BJ (cell line): Measurements from ENCODE around the gene GLT1D1. TPM values are rescaled to one million over a fixed set of nuclear protein-coding genes. Genes with fewer than 3 reads are reported as not detected.

Source experiments
- CTCF ChIA-PET: fragments of 350-600 bp; formaldehyde crosslinking; extraction: SDS; loops from one replicate; lab custom pipeline; 2021; ENCODE audit warnings: antibody characterized with exemption, inconsistent platforms; lab: Yijun Ruan, JAX
- POLR2A ChIA-PET: fragments of 300-600 bp; sonication (Branson Sonifier 250); formaldehyde crosslinking; extraction: SDS; loops from one replicate; lab custom pipeline; 2021; ENCODE audit warnings: antibody characterized with exemption; lab: Charles Lee
- DNase-seq: peaks from one replicate; pipeline ENCODE4 v3.0.0-alpha.2; 2011; ENCODE audit warnings: low read depth
- H3K27me3 ChIP-seq: 2 replicates; pipeline ENCODE4 v1.6.0; 2011; ENCODE audit warnings: low read length; ENCODE audit not compliant: control insufficient read depth, insufficient read depth
- H3K36me3 ChIP-seq: 2 replicates; pipeline ENCODE4 v1.5.1; 2011; ENCODE audit warnings: low read length; ENCODE audit not compliant: control insufficient read depth, insufficient read depth
- H3K4me3 ChIP-seq: 2 replicates; pipeline ENCODE4 v1.5.1; 2011; ENCODE audit warnings: low read depth, mild to moderate bottlenecking, control low read depth, low read length
- polyA plus RNA-seq: library from polyadenylated mRNA; depleted of rRNA; stranded (reverse); fragments of >200 nt; gene quantifications from 2 replicates; pipeline ENCODE4 v1.2.3, GENCODE V29; 2011
- TF ChIP-seq, protein P1 (sequence below): IDR thresholded peaks from 2 replicates; pipeline ENCODE4 v1.5.1; 2011; ENCODE audit warnings: low read depth, mild to moderate bottlenecking, control low read depth, inconsistent platforms, low read length, moderate library complexity; ENCODE audit not compliant: insufficient read depth

Gene GLT1D1
- polyA plus RNA-seq, 1 experiment = not detected

GRCh38 chr12:128861226-128862016, 8.1 kb downstream of the GLT1D1 start:
- Histone ChIP-seq H3K36me3 (no peaks in the 10 kb centered on the region), H3K4me3 (no peak overlapping the region), H3K27me3 (no peaks in the 10 kb centered on the region)
- DNase-seq = no peak
- POLR2A ChIA-PET = no interaction called here
- TF ChIP-seq, protein P1, sequence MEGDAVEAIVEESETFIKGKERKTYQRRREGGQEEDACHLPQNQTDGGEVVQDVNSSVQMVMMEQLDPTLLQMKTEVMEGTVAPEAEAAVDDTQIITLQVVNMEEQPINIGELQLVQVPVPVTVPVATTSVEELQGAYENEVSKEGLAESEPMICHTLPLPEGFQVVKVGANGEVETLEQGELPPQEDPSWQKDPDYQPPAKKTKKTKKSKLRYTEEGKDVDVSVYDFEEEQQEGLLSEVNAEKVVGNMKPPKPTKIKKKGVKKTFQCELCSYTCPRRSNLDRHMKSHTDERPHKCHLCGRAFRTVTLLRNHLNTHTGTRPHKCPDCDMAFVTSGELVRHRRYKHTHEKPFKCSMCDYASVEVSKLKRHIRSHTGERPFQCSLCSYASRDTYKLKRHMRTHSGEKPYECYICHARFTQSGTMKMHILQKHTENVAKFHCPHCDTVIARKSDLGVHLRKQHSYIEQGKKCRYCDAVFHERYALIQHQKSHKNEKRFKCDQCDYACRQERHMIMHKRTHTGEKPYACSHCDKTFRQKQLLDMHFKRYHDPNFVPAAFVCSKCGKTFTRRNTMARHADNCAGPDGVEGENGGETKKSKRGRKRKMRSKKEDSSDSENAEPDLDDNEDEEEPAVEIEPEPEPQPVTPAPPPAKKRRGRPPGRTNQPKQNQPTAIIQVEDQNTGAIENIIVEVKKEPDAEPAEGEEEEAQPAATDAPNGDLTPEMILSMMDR = no peak
- CTCF ChIA-PET = no interaction called here

DNA sequence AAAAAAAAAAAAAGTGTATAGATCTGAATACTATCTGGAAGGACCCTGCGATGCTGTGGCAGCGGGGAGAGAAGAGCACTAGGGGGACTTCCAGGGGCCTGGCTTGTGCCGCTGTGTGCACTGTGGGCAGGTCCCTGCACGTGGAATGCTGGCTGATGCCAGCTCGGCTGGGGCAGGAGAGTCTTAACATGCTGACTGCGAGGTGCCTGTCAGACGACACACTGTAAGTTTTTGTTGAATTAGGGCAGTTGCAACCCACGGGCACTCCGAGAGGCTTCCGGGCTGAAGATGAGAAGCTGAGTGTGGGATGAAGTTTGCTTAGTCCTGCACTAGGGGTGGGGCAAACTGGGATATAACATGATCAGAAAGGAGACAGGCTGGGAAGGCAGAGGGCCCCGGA, 10.7 kb downstream of the GLT1D1 start:
- no peak overlapping the region for H3K4me3 ChIP-seq
- ChIA-PET POLR2A (no interaction called here), CTCF (no interaction called here)
- no peak for DNase-seq
- H3K27me3 ChIP-seq = no peaks in the 10 kb centered on the region
- no peaks in the 10 kb centered on the region for H3K36me3 ChIP-seq
- TF ChIP-seq, protein P1 = no peak

GRCh38 chr12:128864516-128865186, 11.4 kb downstream of the GLT1D1 start:
- no peak for DNase-seq
- Histone ChIP-seq H3K4me3 (no peak overlapping the region), H3K36me3 (no peaks in the 10 kb centered on the region), H3K27me3 (no peaks in the 10 kb centered on the region)
- TF ChIP-seq, protein P1 = no peak
- ChIA-PET POLR2A (no interaction called here), CTCF (no interaction called here)

GRCh38 chr12:128867466-128867865, 14.2 kb downstream of the GLT1D1 start:
- H3K27me3 ChIP-seq = no peaks in the 10 kb centered on the region
- TF ChIP-seq, protein P1 = no peak
- no peaks in the 10 kb centered on the region for H3K36me3 ChIP-seq
- no peak overlapping the region for H3K4me3 ChIP-seq
- POLR2A ChIA-PET = no interaction called here
- CTCF ChIA-PET = no interaction called here
- DNase-seq = no peak

DNA sequence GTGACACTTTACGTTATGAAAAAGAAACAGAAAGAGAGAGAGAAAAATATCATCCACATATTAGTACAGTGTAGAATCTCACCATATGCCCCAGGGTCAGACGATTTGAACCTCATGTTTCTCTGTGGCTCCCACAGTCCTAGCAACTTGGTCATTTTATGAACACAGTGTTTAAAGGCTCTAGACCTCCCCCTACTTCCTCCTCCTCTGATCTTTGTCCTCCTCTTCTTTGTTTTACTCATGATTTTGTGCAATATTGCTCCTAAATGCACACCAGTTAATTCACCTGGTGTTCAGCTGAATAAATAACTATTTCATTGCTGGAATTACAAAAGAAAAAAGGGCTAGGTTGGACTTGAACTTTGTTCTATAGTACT, 18.2 kb downstream of the GLT1D1 start:
- TF ChIP-seq, protein P1 = no peak
- Histone ChIP-seq H3K27me3 (no peaks in the 10 kb centered on the region), H3K4me3 (no peak overlapping the region), H3K36me3 (no peaks in the 10 kb centered on the region)
- ChIA-PET POLR2A (no interaction called here), CTCF (no interaction called here)
- DNase-seq = no peak
